A673 (cell line): ENCODE measurements around the gene PLCB4. TPM values are rescaled to one million over a fixed set of nuclear protein-coding genes. Genes with fewer than 3 reads are reported as not detected.

Experiments used
- BruUV-seq: library from RNA; stranded (reverse); fragments of 400-500 nt; replicated peaks from 2 replicates; lab custom pipeline; 2021; lab: Mats Ljungman, UMichigan
- CTCF ChIA-PET: fragments of 300-600 bp; sonication (Branson Sonifier 250); formaldehyde crosslinking; loops from one replicate; lab custom pipeline; 2022; ENCODE audit warnings: antibody characterized with exemption; lab: Charles Lee
- POLR2A ChIA-PET: fragments of 300-600 bp; sonication (Branson Sonifier 250); formaldehyde crosslinking; loops from one replicate; lab custom pipeline; 2022; ENCODE audit warnings: antibody characterized with exemption; ENCODE audit not compliant: low non-redundant PET; lab: Charles Lee
- DNase-seq: peaks from one replicate; pipeline ENCODE4 v3.0.0-alpha.2; 2015; ENCODE audit warnings: low spot score
- H3K27ac ChIP-seq: fragments of 200-600 bp; sonication (generic); 2 replicates; pipeline ENCODE4 v1.5.1; 2016; ENCODE audit warnings: mixed run types, low read depth, mild to moderate bottlenecking, mixed read lengths, antibody characterized with exemption, low read length; ENCODE audit not compliant: poor library complexity, severe bottlenecking
- H3K27me3 ChIP-seq: fragments of 200-600 bp; sonication (generic); replicated peaks from 2 replicates; pipeline ENCODE4 v1.6.1; 2017; ENCODE audit warnings: mixed run types, low read depth, mild to moderate bottlenecking, mixed read lengths, antibody characterized with exemption, low read length; ENCODE audit not compliant: insufficient read depth, poor library complexity
- H3K36me3 ChIP-seq: fragments of 200-600 bp; sonication (generic); 2 replicates; pipeline ENCODE4 v1.6.1; 2016; ENCODE audit warnings: mixed run types, mild to moderate bottlenecking, mixed read lengths, antibody characterized with exemption, low read length; ENCODE audit not compliant: insufficient read depth, poor library complexity, severe bottlenecking
- H3K4me1 ChIP-seq: fragments of 200-600 bp; sonication (generic); 2 replicates; pipeline ENCODE4 v1.6.1; 2017; ENCODE audit warnings: mixed run types, mild to moderate bottlenecking, mixed read lengths, antibody characterized with exemption, low read length; ENCODE audit not compliant: insufficient read depth, poor library complexity, severe bottlenecking
- H3K4me3 ChIP-seq: fragments of 200-600 bp; sonication (generic); 2 replicates; pipeline ENCODE4 v1.5.1; 2016; ENCODE audit warnings: low read depth, mixed run types, mild to moderate bottlenecking, mixed read lengths, low read length; ENCODE audit not compliant: poor library complexity, severe bottlenecking
- H3K9me3 ChIP-seq: fragments of 200-600 bp; sonication (generic); 2 replicates; pipeline ENCODE4 v1.6.1; 2016; ENCODE audit warnings: mixed run types, low read depth, mild to moderate bottlenecking, mixed read lengths, antibody characterized with exemption, low read length; ENCODE audit not compliant: poor library complexity, severe bottlenecking
- EZH2 ChIP-seq: fragments of 200-600 bp; sonication (generic); IDR thresholded peaks from 2 replicates; pipeline ENCODE4 v1.6.1; 2017; ENCODE audit warnings: borderline replicate concordance, low read depth, mild to moderate bottlenecking, mixed read lengths, antibody characterized with exemption, low read length; ENCODE audit not compliant: poor library complexity, severe bottlenecking
- intact Hi-C: fragments of 100-400 bp; cut with micrococcal nuclease; formaldehyde crosslinking; loops from one replicate; pipeline ENCODE4 v1.10.0; 2022; ENCODE audit not compliant: unreplicated experiment
- total RNA-seq: library from RNA; stranded (reverse); gene quantifications from 2 replicates; pipeline ENCODE4 v1.2.3, GENCODE V29; 2021
- TF ChIP-seq, protein P1 (sequence below): fragments of 300-800, 200-600 bp; sonication (generic); conservative IDR thresholded peaks from 2 replicates; pipeline ENCODE4 v1.5.1; 2017; ENCODE audit warnings: low read depth, mild to moderate bottlenecking, antibody characterized with exemption, low read length, moderate library complexity, mixed read lengths

Gene PLCB4
- total RNA-seq, 1 experiment from 2014 or later: 6.2 TPM

DNA sequence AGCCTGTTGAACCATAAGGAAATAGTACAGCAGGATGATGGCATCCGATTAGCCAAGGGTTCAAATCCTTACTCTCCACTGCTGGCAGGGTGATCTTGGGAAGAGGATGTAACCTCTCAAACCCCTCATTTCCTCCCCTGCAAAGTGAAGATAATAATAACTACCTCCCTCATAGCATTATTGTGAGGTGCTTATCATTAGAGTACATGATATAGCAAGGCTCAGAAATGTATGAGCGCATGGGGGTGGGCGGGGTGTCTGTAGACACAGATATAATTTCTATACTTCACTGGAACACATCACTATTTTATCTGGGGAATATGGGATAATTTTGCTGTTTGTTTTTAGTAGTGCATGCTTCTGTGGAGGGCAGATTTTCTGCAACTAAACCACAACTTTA, 355.7 kb downstream of the PLCB4 start:
- Histone ChIP-seq H3K36me3 (no peaks in the 10 kb centered on the region), H3K4me3 (no peak overlapping the region), H3K27me3 (no peaks in the 10 kb centered on the region), H3K9me3 (no peaks in the 10 kb centered on the region), H3K4me1 (no peaks in the 10 kb centered on the region), H3K27ac (no peak overlapping the region)
- ChIA-PET POLR2A (no interaction called here), CTCF (interaction anchor here (0.9 kb wide), 1 partner anchor 16 kb away, joined by 3 read pairs; no protein-coding TSS in a partner anchor)
- BruUV-seq: no TSS peak
- no peak for TF ChIP-seq EZH2
- TF ChIP-seq, protein P1, sequence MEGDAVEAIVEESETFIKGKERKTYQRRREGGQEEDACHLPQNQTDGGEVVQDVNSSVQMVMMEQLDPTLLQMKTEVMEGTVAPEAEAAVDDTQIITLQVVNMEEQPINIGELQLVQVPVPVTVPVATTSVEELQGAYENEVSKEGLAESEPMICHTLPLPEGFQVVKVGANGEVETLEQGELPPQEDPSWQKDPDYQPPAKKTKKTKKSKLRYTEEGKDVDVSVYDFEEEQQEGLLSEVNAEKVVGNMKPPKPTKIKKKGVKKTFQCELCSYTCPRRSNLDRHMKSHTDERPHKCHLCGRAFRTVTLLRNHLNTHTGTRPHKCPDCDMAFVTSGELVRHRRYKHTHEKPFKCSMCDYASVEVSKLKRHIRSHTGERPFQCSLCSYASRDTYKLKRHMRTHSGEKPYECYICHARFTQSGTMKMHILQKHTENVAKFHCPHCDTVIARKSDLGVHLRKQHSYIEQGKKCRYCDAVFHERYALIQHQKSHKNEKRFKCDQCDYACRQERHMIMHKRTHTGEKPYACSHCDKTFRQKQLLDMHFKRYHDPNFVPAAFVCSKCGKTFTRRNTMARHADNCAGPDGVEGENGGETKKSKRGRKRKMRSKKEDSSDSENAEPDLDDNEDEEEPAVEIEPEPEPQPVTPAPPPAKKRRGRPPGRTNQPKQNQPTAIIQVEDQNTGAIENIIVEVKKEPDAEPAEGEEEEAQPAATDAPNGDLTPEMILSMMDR: no peak
- intact Hi-C loops: no loop called here
- no peak for DNase-seq

DNA sequence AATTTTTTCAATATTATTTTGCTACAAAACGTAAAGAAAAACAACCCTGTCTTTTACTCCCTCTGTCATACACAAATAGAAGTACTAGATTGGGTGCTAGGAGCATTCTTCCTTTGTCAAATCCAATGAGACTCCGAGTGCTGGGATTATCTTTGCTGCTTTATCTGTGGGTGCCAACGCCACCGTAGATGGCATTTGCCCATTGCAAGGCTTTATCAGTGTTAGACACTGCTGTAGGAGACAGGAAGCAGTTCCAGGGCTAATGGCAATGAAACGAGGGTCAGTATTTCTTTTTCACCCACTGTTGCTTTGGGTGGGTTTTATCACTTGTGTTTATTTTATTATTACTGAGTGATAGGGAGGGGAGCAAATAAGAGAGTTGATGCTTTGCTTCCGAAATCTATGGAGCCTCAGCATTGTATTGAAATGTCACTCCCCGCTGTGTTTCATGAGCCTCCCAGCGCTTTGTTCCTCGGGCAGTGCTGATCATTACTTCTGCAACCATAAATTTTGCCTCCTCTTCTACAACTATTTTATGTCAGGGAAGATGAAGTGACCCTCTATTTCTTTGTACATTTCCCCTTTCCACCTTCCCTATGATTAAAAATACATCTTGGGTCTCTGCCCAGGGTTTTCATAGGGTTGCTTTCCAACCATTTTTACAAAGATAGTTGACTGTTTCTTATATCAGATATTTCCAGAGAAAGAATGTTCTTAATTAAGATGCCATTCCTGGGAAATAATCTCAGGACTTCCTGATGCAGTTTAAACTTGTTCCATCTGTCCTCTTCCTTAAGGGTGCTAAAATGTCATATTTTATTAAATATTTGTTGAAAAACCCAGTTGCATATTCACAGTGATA, 358.8 kb downstream of the PLCB4 start:
- CTCF ChIA-PET: no interaction called here

DNA sequence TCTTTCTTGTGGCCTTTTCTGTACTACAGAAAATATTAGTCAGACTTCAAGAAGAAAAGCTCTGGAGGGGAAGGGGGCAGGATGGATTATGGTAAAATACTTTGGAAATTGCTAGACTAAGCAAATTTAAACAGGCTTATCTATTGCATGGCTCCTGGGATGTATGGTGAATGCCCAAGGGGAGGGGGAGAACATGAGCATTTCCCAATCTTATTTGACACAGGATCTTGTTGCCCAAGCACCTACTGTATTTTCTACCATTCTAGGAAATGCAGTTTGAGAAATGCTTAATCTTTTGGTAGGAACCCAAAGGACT, 359.4 kb downstream of the PLCB4 start:
- H3K27me3 ChIP-seq: no peaks in the 10 kb centered on the region

More for the DNA sequence above, 358.8 kb downstream of the PLCB4 start:
- H3K36me3 ChIP-seq: no peaks in the 10 kb centered on the region
- TF ChIP-seq, protein P1: no peak
- no peak for TF ChIP-seq EZH2
- H3K27ac ChIP-seq: no peak overlapping the region
- H3K9me3 ChIP-seq: no peaks in the 10 kb centered on the region
- intact Hi-C loops: no loop called here
- POLR2A ChIA-PET: no interaction called here
- H3K27me3 ChIP-seq: no peaks in the 10 kb centered on the region
- DNase-seq: no peak
- H3K4me3 ChIP-seq: no peak overlapping the region
- BruUV-seq: no TSS peak
- H3K4me1 ChIP-seq: no peaks in the 10 kb centered on the region

More for the DNA sequence above, 359.4 kb downstream of the PLCB4 start:
- Histone ChIP-seq H3K36me3 (no peaks in the 10 kb centered on the region), H3K4me1 (no peaks in the 10 kb centered on the region), H3K27ac (no peak overlapping the region), H3K9me3 (no peaks in the 10 kb centered on the region), H3K4me3 (no peak overlapping the region)
- TF ChIP-seq, protein P1: no peak
- TF ChIP-seq EZH2: no peak
- ChIA-PET POLR2A (no interaction called here), CTCF (no interaction called here)
- DNase-seq: peak; percentile 3
- no TSS peak for BruUV-seq
- intact Hi-C loops: no loop called here
